Measurements from ENCODE around the gene NOTUM. TPM values are rescaled to one million over a fixed set of nuclear protein-coding genes. Genes with fewer than 3 reads are reported as not detected.

NOTUM gene
- total and polyA plus RNA-seq, 4 donors = 0.60 to 1.0 TPM; not detected in 2

- H3K36me3 ChIP-seq (ENCODE audit: control insufficient read depth in 1 of 2, insufficient read depth in 2 of 2, low read length in 1 of 2) = no peaks in the 10 kb centered on the region
- no peaks in the 10 kb centered on the region for H3K27me3 ChIP-seq (ENCODE audit: control insufficient read depth in 1 of 2, insufficient read depth in 2 of 2, low read length in 1 of 2)
- no peaks in the 10 kb centered on the region for H3K4me1 ChIP-seq (ENCODE audit: control insufficient read depth in 1 of 2, insufficient read depth in 2 of 2, low read length in 2 of 2)
- ATAC-seq (ENCODE audit: low FRiP score) (no peak), DNase-seq (peak; percentile 47 to 75)
- 94 to 96% methylated on average over 31 of the region's 31 CpGs for WGBS, 2 donors
- H3K4me3 ChIP-seq (ENCODE audit: low read length in 2 of 2) = no peak overlapping the region
- H3K9me3 ChIP-seq (ENCODE audit: control insufficient read depth, low read length) = no peaks in the 10 kb centered on the region
- no peak overlapping the region for H3K27ac ChIP-seq (ENCODE audit: low read depth in 1 of 2, low read length in 2 of 2)
- intact Hi-C loops (cut with DNase I) = no loop called here
Measured at GRCh38 chr17:81929253-81930141, 31.5 kb downstream of the NOTUM start.

GRCh38 chr17:81928544-81929252 lies 32.3 kb downstream of the NOTUM start:
- no peak overlapping the region for H3K4me3 ChIP-seq (ENCODE audit: low read length in 2 of 2)
- ATAC-seq (ENCODE audit: low FRiP score) (no peak), DNase-seq (peak; percentile 45 to 77)
- intact Hi-C loops (cut with DNase I) = no loop called here
- H3K27ac ChIP-seq (ENCODE audit: low read depth in 1 of 2, low read length in 2 of 2) = no peak overlapping the region
- H3K36me3 ChIP-seq (ENCODE audit: control insufficient read depth in 1 of 2, insufficient read depth in 2 of 2, low read length in 1 of 2) = no peaks in the 10 kb centered on the region
- WGBS, 2 donors = 43 to 45% methylated on average over 43 to 44 of the region's 44 CpGs
- no peaks in the 10 kb centered on the region for H3K27me3 ChIP-seq (ENCODE audit: control insufficient read depth in 1 of 2, insufficient read depth in 2 of 2, low read length in 1 of 2)
- no peaks in the 10 kb centered on the region for H3K9me3 ChIP-seq (ENCODE audit: control insufficient read depth, low read length)
- no peaks in the 10 kb centered on the region for H3K4me1 ChIP-seq (ENCODE audit: control insufficient read depth in 1 of 2, insufficient read depth in 2 of 2, low read length in 2 of 2)

GRCh38 chr17:81927653-81928543 lies 33.1 kb downstream of the NOTUM start, which contains the start of gene MAFG:
Gene MAFG, minus strand, starts transcription at chr17:81927735. Its CDS starts 4,550 bp downstream, at chr17:81923185.
- WGBS, 2 donors = 1% methylated on average over 78 to 98 of the region's 98 CpGs
- no peaks in the 10 kb centered on the region for H3K9me3 ChIP-seq (ENCODE audit: control insufficient read depth, low read length)
- no peaks in the 10 kb centered on the region for H3K4me1 ChIP-seq (ENCODE audit: control insufficient read depth in 1 of 2, insufficient read depth in 2 of 2, low read length in 2 of 2)
- no peaks in the 10 kb centered on the region for H3K36me3 ChIP-seq (ENCODE audit: control insufficient read depth in 1 of 2, insufficient read depth in 2 of 2, low read length in 1 of 2)
- peak within 1 kb of the TSS; percentile 90 to 91 for H3K4me3 ChIP-seq (ENCODE audit: low read length in 2 of 2)
- H3K27ac ChIP-seq (ENCODE audit: low read depth in 1 of 2, low read length in 2 of 2) = peak within 1 kb of the TSS; percentile 14 to 53
- DNase-seq (peak; percentile 95 to 98), ATAC-seq (ENCODE audit: low FRiP score) (peak; percentile 79)
- intact Hi-C loops (cut with DNase I) = no loop called here
- H3K27me3 ChIP-seq (ENCODE audit: control insufficient read depth in 1 of 2, insufficient read depth in 2 of 2, low read length in 1 of 2) = no peaks in the 10 kb centered on the region

- peak overlapping the region; percentile 90 to 91 for H3K4me3 ChIP-seq (ENCODE audit: low read length in 2 of 2)
- H3K27ac ChIP-seq (ENCODE audit: low read depth in 1 of 2, low read length in 2 of 2) = peak overlapping the region; percentile 14 to 53
- WGBS, 2 donors = 0 to 1% methylated on average over 21 to 78 of the region's 78 CpGs
- DNase-seq (peak; percentile 53 to 82), ATAC-seq (ENCODE audit: low FRiP score) (no peak)
- H3K36me3 ChIP-seq (ENCODE audit: control insufficient read depth in 1 of 2, insufficient read depth in 2 of 2, low read length in 1 of 2) = peaks cover 0 to 2% of the 10 kb centered on the region in 2 donors
- H3K9me3 ChIP-seq (ENCODE audit: control insufficient read depth, low read length) = no peaks in the 10 kb centered on the region
- intact Hi-C loops (cut with DNase I) = no loop called here
- H3K4me1 ChIP-seq (ENCODE audit: control insufficient read depth in 1 of 2, insufficient read depth in 2 of 2, low read length in 2 of 2) = no peaks in the 10 kb centered on the region
- no peaks in the 10 kb centered on the region for H3K27me3 ChIP-seq (ENCODE audit: control insufficient read depth in 1 of 2, insufficient read depth in 2 of 2, low read length in 1 of 2)
Measured at GRCh38 chr17:81927152-81927652, 33.8 kb downstream of the NOTUM start.

GRCh38 chr17:81926451-81927151 lies 34.4 kb downstream of the NOTUM start:
- Histone ChIP-seq H3K9me3 (ENCODE audit: control insufficient read depth, low read length) (no peaks in the 10 kb centered on the region), H3K36me3 (ENCODE audit: control insufficient read depth in 1 of 2, insufficient read depth in 2 of 2, low read length in 1 of 2) (peaks cover 0 to 3% of the 10 kb centered on the region in 2 donors), H3K4me1 (ENCODE audit: control insufficient read depth in 1 of 2, insufficient read depth in 2 of 2, low read length in 2 of 2) (no peaks in the 10 kb centered on the region), H3K27ac (ENCODE audit: low read depth in 1 of 2, low read length in 2 of 2) (peak overlapping the region; percentile 11 to 14), H3K4me3 (ENCODE audit: low read length in 2 of 2) (peak overlapping the region; percentile 90 to 91), H3K27me3 (ENCODE audit: control insufficient read depth in 1 of 2, insufficient read depth in 2 of 2, low read length in 1 of 2) (no peaks in the 10 kb centered on the region)
- ATAC-seq (ENCODE audit: low FRiP score) (peak; percentile 73), DNase-seq (peak; percentile 90 to 91)
- intact Hi-C loops (cut with DNase I) = no loop called here
- 0 to 1% methylated on average over 30 to 46 of the region's 46 CpGs for WGBS, 2 donors

GRCh38 chr17:81925860-81926450 lies 35.0 kb downstream of the NOTUM start:
- Histone ChIP-seq H3K4me3 (ENCODE audit: low read length in 2 of 2) (no peak overlapping the region), H3K27me3 (ENCODE audit: control insufficient read depth in 1 of 2, insufficient read depth in 2 of 2, low read length in 1 of 2) (no peaks in the 10 kb centered on the region), H3K27ac (ENCODE audit: low read depth in 1 of 2, low read length in 2 of 2) (peak overlapping the region in 1 of 2 donors; percentile 9), H3K4me1 (ENCODE audit: control insufficient read depth in 1 of 2, insufficient read depth in 2 of 2, low read length in 2 of 2) (no peaks in the 10 kb centered on the region), H3K9me3 (ENCODE audit: control insufficient read depth, low read length) (no peaks in the 10 kb centered on the region), H3K36me3 (ENCODE audit: control insufficient read depth in 1 of 2, insufficient read depth in 2 of 2, low read length in 1 of 2) (peaks cover 0 to 3% of the 10 kb centered on the region in 2 donors)
- intact Hi-C loops (cut with DNase I) = no loop called here
- ATAC-seq (ENCODE audit: low FRiP score) (no peak), DNase-seq (no peak)
- WGBS, 2 donors = 52 to 57% methylated on average over 10 of the region's 10 CpGs

GRCh38 chr17:81924557-81925532 lies 36.1 kb downstream of the NOTUM start:
- H3K36me3 ChIP-seq (ENCODE audit: control insufficient read depth in 1 of 2, insufficient read depth in 2 of 2, low read length in 1 of 2) = peaks cover 0 to 3% of the 10 kb centered on the region in 2 donors
- WGBS, 2 donors = 72 to 82% methylated on average over 21 of the region's 21 CpGs
- no peak overlapping the region for H3K27ac ChIP-seq (ENCODE audit: low read depth in 1 of 2, low read length in 2 of 2)
- no peak for DNase-seq
- no peaks in the 10 kb centered on the region for H3K4me1 ChIP-seq (ENCODE audit: control insufficient read depth in 1 of 2, insufficient read depth in 2 of 2, low read length in 2 of 2)
- H3K4me3 ChIP-seq (ENCODE audit: low read length in 2 of 2) = no peak overlapping the region
- H3K9me3 ChIP-seq (ENCODE audit: control insufficient read depth, low read length) = no peaks in the 10 kb centered on the region
- H3K27me3 ChIP-seq (ENCODE audit: control insufficient read depth in 1 of 2, insufficient read depth in 2 of 2, low read length in 1 of 2) = no peaks in the 10 kb centered on the region
- no peak for ATAC-seq (ENCODE audit: low FRiP score)
- intact Hi-C loops (cut with DNase I) = no loop called here

Measured in aorta (tissue), 5 donors.